Measurements from ENCODE around the gene TMEM82.
"Not testable (repeated sequence)": the region's sequence is repeated elsewhere in the genome, so short reads cannot be mapped to it uniquely, and the experiment has no call there.

Gene TMEM82

DNA sequence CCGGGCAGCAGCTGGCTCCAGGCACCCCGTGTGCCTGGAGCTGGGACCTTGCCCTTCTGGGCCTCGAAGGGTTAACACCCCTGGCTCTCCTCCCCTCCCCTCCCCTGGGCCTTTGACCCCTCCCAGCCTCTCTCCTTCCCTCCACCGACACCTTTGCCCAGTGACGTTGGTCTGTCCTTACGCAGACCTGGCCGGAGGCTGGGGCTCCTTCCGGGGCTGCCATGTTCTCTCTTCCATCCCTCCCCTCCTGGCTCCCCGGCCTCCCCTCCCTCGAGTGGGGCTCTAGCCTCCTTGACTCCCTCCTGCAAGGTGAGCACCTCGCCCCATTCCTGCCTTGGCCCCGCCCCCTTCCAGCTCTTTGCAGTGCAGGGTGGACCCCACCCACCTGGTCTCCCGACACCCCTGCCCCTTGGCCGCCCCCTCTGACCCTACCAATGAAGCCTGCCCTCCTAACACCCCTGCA, at the start of gene TMEM82:
TSS of gene TMEM82 (plus strand) at position 161 of the 463 bp plus-strand sequence. CDS start at position 222, 61 bp downstream.
- DNase-seq, result no peak

DNA sequence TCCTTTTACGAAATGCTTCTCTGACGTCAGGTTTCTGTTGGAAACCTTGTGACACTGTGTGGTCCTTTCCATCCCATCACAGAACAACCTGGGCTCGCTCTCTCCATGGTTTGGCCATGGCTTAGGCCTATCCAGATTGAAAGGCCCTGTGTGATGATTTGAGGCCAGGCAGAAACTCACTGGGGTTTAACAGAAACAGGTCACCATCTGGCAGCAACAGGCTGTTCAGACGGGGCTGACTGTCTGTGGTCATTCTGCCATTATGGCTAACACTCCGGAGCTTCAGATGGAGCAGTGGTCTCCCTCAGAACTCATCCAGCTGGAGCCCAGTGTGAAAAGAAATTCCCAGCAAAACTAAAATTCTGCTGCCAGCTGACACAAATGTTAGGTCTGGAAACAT, 48.9 kb upstream of the TMEM82 start:
- DNase-seq, result no peak

DNA sequence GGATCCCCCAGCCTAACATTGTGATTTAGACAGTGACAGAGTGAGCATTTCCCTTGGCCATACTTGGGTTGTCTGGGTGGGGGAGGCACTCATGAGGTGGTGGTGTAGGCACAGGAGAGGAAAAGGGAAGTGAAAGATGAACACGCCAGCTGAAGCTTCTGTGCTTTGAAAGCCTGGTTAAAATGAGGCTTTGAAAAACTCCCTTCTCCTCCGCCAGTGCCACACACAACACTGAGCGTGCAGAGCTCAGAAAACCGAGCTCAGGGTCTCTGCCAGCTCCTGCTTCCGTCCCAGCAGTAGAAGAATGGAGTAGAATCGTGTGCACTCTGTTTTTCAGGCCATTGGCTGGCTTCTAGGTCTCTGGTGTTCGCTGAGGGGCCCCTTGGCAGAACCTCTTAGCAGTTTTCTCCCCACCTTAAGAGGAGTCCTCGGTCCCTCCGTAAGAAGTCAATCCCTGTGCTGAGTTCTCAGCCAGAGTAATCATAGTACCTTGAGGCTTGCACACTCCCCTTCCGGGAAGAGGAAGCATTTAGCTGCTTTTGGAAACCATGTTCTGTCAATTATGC, 45.3 kb upstream of the TMEM82 start:
- DNase-seq, result no peak

DNA sequence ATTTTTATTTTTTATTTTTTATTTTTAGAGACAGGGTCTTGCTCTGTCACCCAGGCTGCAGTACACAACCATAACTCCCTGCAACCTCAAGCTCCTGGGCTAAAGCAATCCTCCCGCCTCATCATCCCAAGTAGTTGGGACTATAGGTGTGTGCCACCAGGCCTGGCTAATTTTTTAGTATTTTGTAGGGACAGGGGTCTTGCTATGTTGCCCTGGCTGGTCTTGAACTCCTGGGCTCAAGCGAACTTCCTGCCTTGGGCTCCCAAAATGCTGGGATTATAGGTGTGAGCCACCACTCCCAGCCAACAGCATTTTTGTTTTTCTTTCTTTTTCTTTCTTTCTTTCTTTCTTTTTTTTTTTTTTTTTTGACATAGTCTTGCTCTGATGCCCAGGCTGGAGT, 44.1 kb upstream of the TMEM82 start:
- DNase-seq, result no peak

DNA sequence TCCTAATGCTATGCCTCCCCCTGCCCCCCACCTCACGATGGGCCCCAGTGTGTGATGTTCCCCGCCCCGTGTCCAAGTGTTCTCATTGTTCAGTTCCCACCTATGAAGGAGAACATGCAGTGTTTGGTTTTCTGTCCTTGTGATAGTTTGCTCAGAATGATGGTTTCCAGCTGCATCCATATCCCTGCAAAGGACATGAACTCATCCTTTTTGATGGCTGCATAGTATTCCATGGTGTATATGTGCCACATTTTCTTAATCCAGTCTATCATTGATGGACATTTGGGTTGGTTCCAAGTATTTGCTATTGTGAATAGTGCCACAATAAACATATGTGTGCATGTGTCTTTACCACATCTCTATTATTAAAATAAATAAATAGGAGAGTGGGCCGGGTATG, 43.0 kb upstream of the TMEM82 start:
- not testable (repeated sequence) for DNase-seq

DNA sequence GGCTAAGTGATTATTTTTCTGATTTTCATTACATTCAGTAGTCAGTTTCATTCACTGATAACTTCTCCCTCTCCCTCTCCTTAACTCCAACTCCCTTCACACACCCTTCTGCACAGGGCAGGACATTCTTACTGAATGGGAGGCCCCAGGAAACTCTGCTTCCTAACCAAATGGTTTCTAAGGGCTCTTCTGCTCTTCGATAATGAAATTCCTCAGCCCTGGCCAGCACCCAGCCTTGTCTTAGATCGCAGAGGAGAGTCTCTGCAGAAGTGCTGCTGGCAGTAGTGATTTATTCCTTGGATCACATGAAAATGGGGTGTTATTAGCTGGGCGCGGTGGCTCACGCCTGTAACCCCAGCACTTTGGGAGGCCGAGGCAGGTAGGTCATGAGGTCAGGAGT, 41.8 kb upstream of the TMEM82 start:
- DNase-seq, result no peak

DNA sequence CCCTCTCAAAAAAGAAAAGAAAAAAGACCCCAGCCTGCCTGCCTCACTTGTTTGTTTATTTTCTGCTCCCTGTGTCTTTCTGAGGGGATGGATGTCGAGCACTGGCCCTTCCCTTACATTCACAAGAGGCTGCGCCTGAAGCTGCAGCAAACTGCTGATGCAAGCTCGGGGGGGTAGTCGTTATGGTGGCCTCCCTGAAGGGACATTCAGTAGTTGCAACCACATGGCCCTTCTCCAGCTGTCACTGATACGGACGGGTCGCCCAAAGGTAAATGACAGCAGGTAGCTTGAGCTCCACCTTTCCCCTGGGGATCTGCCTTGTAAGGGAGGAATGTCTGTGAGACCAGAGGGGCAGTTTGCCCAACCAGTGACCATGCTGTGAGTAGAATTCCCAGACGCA, 40.5 kb upstream of the TMEM82 start:
- no peak for DNase-seq

DNA sequence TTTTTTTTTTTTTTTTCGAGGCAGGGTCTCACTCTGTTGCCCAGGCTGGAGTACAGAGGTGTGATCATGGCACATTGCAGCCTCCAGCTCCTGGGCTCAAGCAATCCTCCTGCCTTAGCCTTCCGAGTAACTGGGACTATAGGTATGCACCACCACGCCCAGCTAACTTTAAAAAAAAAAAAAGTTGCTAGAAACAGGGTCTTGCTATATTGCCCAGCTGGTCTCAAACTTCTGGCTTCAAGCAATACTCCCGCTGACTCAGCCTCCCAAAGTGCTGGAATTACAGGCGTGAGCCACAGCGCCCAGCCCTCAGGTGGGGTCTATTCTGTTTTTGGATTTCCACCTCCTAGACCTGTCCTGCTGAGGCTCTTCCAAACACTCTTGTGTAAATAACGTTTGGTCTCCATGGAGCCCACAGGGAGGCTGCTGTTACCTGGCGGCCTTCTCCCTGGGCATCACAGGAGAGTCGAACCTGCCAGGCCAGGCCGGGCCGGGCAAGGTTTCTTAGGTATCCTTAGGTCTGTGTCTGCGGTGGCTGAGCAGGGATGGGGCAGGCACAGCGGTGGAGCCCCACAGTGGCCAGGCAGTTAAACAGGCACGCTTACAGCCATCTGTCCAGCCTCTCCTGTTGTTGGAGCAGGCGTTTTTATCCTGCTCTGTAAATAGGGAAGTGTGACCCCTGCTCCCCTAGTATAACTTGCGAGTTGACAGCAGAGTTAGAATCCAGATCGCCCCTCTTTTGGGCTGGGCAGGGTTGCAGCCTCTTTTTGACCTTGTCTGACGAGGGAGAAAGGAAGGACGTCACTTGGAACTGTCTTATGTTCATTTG, 39.4 kb upstream of the TMEM82 start:
- no peak for DNase-seq

DNA sequence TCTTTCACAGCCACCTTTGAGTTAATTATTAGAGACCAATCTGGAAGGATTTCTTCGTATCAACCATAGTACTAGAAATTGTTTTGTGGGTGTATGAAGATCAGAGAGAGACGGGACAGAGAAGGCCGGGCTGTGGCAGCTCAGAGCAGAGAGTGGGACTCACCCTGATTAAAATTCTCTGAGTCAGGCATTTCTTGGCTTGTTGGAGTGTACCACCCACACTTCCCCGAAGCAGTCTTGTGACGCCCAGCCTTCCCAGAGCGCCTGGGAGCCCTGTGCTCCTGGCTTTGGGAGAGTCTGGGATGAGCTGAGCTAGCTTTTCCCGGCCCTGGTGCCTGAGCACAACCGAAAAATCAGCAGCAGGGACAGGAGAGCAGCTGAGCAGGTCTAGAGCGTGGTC, 38.7 kb upstream of the TMEM82 start:
- DNase-seq, result peak; percentile 89

DNA sequence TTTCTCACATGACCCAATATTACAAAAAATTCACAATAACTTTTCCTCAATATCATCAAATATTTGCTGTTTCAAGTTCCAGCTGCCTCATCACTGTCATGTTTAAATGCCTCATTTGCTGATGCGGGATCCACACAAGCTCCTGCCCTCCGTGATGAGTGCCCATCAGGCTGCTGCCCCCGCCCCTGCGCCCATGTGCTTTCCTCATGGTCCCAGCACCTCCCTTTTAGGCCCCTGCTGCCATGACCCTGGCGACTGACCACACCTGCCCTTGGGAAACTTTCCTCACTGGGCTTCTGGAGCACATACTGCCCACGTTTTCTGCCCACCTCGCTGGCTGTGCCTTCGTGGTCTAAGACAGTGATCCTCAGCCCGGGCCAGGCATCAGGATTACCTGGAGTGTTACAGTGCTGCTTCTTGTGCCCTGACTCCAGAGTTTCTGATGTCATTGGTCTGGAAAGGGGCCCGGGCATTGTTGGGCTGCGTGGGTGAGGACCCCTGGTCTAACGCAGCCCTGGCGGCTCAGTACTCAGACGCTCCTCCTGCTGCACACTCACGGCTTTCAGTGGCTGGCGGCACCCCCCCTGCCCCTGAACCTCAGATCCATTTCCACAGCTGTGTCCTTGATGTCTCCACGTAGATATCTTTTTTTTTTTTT, 37.6 kb upstream of the TMEM82 start:
- DNase-seq, result no peak

DNA sequence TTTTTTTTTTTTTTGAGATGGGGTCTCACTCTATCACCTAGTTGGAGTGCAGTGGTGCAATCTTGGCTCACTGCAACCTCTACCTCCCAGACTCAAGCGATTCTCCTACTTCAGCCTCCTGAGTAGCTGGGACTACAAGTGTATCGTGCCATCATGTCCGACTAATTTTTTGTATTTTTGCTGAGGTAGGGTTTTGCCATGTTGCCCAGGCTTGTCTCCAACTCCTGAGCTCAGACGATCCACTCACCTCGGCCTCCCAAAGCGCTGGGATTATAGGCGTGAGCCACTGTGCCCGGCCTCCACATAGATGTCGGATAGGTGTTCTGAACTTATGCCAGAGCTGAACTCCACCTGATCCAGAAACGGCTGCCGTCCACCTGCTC, 37.1 kb upstream of the TMEM82 start:
- no peak for DNase-seq

DNA sequence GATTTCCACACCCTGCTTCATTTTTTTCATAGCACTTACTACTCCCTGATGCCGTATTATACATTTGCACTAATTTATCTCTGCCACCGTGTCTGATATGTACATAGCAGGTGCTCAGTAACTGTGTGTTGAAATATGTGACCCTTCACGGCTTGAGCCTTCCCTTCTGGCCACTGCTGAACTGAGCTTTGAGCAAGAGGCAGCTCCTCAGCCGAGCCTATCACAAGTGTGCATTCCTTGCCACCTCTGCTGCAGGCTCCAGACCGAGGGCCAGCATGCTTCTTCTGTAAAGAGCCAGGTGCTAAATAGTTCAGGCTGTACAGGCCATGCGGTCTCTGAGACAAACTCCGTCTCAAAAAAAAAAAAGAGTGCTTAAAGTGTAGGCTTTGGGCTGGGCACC, 35.5 kb upstream of the TMEM82 start:
- DNase-seq, result no peak

DNA sequence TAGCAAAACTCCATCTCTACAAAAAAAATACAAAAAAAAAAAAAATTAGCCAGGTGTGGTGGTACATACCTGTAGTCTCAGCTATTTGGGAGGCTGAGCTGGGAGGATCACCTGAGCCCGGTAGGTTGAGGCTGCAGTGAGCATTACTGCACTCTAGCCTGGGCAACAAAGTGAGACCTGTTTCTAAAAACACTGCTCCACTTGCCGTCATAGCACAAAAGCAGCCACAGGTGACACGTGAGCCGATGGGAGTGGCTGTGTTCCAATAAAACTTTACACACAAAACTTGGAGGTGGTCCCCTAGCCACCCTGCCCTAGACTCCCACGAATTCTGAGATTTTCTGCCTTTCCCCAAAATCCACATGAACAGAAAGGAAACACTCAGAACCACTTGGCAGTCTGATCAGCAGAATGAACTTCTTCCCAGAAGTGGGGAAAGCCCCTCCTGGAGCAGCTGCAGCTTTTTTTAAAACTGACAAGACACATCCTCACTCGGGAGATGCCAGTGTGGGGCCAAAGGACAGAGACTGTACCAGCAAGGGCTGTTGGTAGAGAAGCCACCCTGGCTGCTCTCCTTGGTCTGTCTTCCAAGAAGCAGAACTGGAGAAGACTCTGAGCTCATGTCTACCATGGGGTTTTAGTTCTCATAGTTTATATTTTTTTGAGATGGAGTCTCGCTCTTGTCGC, 34.9 kb upstream of the TMEM82 start:
- no peak for DNase-seq

DNA sequence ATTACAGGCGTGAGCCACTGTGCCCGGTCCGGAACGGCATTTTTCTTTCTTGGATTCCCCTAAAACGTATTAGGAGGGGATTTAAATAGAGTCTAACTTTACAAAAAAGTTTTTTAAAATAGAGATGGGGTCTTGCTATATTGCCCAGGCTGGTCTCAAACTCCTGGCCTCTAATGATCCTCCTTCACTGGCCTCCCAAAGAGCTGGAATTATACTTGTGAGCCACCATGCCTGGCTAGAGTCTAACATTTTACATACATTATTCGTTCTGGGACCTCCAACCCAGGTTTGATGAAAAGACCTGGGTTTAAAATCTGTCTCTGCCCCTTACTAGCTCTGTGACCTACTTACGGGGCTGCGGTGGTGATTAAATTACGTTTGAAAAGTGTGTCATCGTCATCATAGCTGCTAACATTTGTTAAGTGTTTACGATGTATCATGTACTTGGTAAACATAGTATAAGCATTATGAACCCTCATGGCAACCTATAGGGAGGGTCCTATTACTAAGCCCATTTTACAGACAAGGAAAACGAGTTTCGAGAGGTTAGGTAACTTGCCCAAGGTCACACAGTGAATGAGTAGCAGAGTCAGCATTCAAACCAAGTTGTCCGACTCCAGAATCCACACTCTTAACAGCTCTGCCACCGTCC, 33.7 kb upstream of the TMEM82 start:
- DNase-seq, result no peak

DNA sequence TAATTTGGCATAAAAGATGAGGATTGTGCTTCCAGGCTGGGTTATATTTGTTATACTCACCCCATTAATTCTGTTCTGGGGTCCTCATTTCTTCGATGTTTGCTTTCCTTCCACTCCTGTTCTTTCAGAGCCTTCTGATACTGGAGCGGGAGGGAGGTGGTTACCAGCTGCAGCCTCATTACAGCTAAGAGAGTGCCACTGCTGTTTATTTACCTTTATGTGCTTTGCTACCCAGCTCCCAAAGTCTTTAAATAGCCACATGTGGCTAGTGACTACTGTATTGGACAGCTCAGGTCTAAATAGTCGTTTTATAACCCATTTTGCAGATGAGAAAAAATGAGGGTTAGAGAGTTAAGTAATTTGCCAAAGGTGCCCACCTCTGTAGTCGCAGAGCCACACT, 33.1 kb upstream of the TMEM82 start:
- DNase-seq, result no peak

DNA sequence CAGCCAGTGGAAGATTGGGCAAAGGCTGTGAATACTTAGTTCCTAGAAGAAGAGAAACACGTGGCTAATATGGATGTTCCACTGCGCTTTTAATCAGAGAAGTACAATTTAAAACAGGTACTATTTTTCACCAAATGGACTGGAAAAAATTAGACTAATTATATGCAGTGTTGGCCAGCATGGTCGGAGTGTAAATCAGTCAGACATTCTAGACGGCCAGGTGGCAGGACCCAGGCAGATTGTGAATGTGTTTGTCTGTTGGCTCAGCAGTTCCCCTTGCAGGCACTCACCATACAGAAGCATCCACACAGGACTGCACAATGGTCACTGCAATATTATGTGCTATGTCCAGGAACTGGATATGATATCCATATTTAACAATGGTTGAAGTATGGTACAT, 30.1 kb upstream of the TMEM82 start:
- no peak for DNase-seq

DNA sequence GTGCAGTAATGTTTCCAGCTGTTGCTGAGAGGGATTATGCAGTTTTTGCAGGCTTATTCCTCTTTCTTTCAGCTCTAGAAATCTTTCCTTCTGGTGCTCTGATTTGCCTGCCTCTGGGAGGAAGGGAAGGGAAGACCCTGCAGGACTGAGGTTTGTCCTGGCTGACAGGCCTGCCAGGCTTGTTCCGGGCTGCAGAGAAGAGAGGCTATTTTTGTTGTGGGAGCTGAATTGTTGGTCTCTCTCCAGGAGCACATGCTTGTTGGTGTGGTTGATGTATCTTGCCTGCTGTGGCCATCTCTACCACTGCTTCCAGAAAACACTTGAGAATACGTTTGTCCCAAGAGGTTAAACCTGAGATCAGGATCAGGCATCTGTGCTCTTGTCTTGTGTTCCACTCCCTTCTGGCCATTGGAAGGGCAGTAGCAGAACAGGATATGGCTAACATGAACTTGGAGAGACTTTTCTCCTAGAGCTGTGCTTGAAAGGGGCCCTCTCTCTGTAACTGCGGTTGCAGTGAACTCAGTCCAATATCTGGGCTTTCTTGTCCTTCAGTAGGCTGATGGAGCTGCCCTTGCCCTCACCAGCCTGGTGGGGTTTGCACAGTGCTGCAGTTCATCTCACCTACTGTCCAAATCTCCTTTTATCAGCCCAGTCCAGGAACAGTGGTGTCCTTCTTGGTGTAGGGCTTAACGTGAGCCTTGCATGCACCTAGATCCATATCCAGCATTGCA, 27.7 kb upstream of the TMEM82 start:
- peak; percentile 11 for DNase-seq

DNA sequence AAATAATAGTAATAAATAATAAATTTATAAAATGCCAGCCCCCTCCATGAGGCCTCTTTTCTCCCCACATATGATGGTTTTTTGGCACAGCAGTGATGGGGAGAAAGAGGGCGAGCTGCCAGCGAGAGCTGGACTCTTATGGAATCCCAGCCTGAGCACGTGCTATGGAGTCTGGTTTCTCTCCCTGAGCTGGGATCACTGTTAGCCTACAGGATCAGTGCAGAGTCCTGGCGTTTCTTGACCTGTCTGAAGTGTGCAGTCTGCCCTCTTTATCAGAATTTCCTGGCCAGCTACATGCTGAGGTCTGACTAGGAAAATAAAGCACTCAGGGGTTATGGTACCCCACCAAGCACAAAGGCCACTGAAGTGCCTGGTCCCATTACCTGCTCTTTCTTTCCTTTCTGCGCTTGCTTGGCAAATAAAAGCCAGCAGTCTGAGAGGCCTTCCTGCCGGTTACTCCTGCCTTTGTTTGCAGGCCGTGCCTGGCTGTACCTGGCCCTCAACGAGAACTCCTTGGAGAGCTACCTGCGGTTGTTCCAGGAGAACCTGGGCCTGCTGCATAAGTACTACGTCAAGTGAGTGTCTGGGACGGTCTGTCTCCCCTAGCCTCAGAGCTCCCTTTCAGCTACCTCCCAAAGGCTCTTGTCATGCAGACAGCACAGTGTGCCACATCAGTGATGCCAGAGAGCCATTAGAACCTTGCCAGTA, 24.7 kb upstream of the TMEM82 start:
- no peak for DNase-seq

DNA sequence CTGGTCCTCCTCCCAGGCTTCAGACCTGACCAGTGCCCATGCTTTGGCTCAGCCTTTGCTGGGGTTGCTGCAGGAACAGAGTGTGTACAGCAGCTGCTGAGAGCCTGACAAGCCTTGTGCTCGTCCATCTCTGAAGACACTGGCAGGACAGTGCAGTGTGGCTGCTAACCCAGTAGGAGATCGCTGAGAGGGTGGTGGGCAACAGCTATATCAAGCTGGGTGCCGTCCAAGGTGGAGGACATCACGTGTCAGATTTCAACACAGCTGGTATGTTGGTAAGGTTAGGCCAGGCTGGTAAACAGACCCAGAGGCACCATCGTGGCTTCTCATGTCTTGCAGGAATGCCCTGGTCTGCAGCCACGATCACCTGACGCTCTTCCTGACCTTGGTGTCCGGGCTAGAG, 24.1 kb upstream of the TMEM82 start:
- DNase-seq, result no peak

DNA sequence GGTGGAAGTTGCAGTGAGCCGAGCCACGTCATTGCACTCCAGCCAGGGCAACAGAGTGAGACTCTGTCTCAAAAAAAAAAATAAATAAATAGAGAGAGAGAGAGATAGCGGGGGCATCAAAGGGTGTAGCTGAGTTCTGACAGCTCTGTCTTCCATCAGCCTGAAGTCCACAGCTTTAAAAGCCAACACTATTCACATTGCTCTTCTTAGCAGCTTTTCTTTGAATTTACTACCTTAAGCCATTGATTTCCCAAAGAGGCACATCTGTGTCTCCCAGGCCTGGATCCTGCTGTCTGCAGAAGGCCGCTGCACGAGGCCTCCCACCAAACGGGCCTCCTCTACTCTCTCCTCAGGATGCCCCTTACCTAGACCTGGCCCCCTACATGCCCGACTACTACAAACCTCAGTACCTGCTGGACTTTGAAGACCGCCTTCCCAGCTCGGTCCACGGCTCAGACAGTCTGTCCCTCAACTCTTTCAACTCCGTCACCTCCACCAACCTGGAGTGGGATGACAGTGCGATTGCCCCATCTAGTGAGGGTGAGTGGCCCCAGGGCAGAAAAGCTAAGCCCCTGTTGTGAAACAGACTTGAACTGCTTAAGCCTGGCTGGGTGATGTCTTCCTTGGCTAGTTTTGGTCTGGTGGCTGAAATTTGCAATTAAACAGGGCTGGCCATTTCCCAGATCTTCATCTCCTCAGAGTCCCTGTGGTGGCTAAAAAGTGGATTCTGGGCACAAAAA, 22.7 kb upstream of the TMEM82 start:
- no peak for DNase-seq

DNA sequence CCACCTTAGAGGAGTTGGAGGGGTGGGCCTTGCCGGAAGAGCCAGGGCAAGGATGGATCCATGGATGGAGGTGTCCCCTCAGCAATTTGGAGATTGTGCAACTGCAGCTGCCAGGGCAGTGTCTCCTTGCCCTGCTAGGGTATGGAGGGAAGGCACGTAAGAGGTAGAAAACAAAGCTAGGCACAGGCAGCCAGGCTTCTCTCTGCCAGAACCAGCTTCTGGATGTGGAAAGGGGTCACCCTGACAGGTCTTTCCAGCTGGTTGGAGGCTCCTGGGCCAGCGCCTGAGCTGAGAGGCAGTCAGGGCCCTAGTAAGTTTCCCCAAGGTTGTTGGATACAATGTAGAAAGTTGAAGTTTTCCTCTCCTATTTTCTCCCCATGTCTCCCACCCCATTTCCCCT, 21.4 kb upstream of the TMEM82 start:
- DNase-seq, result no peak
